NAMALWA (cell line): ENCODE results near the gene STARD10.

Experiments used
- DNase-seq: peaks from one replicate; pipeline ENCODE4 v3.0.0-alpha.2; 2015; ENCODE audit warnings: low spot score

Gene STARD10

DNA sequence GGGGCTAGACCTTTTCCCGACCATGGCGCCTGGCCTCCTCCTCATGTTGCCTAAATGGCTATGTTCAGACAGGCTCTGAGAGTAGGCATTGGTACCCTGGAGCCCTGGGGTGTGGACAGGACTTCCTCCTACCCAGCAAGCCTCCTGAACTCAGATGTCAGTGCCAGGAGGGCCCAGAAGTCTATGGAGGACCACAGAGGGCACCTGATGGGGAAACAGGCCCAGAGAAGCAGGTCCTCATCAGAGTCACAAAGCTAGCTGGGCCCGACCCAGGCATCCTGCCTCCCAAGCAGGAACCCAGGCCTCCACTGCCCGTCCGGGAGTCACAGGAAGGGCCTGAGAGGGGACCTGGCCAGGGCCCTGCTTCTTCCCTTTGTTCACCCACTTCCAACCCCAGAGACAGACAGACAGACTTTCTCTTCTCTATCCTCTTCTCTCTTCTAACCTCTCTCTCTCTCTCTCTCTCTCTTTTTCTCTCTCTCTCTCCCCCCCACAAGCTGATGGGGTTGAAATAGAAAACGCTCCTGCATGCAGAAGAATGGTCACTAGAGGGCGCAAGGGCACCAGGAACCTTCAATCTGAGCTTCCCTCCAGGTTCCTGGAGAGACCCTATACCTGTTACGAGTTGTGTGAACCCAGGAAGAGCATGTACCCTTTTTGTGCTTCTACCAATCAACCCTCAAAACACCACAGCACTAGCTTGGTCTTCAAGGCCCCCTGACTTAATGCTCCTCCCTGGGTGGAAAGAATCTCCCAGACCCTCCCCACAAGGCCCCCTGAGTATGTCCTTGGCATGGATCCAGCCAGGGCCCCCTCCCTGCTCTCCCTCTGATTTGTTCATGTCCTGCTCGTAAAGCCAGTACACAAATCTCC is 68.8 kb downstream of the STARD10 start:
- DNase-seq: peak; percentile 92

DNA sequence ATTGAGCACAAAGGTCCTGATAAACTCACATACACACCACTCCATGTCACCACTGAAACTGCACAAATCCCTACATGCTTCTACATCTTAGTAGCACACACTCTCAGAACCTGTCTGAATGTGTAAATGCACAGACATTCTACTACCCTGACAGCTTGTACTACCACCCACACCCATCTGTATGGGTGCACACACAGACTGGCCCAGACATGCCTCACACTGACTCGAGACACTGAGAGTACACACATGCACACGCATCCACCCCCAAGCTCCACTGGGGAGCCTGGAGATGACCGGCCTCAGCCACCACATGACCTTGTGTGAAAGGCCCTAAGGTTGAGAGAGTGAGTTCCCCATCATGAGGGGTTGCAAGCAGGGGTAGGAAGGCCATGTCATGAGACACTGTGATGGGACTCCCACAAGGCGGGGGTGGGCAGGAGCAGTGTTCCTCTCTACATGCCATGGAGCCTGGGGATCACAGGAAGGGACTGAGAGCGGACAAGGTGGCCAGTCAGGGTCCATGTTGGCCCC is 69.8 kb downstream of the STARD10 start:
- DNase-seq: no peak

DNA sequence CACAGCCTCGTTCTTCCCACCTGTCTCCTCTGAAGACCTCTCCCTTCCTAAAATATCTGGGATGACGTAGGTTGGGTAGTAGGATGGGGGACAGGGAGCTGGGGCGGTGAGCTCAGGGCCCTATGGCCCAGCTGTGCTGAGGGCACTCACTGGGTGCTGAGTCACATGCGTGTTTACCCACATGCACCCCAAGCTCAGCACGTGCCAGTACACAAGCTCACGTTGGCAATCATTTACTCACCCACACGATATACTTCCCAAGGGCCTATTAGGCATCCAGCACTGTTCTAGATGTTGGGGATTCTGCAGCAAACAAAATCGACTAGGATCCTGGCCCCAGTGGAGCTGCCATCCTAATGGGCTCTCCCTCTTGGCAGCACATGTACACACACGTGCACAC is 70.3 kb downstream of the STARD10 start:
- DNase-seq: no peak

DNA sequence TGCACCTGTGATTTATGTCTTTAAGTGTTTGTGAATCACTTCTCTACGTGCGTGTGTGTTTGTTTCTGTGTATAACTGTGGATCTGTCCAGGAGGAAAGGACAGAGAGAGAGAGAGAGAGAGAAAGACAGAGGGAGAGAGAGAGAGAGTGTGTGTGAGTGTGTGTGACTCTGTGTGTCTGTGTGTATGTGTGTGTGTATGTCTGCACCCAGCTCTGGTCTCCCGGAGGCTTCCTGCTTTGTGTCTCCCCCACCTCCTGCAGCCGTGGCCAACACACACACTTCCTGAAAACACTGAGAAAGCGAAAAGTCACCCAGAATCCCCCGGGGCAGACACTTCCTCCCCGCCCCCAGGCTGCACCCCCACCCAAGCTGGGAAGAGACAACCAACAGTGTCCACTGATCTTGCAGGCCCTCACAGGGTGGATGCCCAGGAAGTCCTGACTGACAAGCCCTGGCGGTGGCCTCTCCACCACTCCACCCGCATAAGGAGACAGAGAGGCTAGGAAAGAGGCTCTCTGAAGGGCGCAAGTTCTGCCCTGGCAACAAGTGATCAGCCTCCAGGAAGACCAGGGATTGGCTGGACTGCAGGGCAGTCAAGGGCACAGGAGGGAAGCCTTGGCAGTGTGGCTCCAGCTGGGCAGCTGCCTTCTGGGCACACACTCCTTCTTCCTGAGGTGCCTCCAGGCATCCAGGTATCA is 71.6 kb downstream of the STARD10 start:
- peak; percentile 92 for DNase-seq

DNA sequence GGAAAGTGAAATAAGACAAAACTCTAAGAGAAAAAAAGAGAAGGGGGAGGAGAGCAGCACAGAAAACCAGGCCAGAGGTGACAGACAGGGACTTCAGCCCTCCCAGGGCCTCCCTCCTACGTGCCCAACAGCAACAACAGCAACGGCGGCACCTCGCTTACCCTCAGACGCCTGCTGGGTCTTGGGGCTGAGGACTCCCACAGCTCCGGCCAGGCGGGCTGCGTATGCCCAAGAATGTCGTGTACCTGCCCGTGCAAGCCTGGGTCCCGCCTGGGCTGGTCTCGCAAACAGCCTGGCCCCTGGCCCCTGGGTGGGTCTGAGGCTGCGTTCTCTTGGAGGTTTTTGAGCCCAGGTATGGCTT is 72.2 kb downstream of the STARD10 start:
- DNase-seq: peak; percentile 53

DNA sequence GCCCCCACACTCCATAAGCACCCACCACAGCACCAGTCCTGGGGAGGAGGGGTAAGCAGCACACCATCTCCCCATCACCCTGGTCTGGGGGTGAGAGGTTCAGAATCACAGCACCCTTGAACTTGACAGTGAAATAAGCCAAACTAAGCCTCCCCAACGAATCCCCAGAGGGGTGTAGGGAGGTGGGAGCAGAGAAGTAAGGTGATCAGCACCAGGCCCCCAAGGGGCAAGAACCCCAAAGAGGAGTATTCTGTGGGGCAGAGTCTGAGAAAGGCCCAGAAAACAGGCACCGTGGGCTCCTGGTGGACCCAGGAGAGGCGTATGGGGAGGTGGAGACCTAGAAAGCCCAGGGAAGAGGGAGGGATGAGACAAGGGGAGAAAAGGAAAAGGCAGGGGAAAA is 72.6 kb downstream of the STARD10 start:
- no peak for DNase-seq

GRCh38 chr11:72720784-72721183 is 73.1 kb downstream of the STARD10 start:
- DNase-seq: no peak

GRCh38 chr11:72720047-72720446 is 73.8 kb downstream of the STARD10 start:
- DNase-seq: no peak

DNA sequence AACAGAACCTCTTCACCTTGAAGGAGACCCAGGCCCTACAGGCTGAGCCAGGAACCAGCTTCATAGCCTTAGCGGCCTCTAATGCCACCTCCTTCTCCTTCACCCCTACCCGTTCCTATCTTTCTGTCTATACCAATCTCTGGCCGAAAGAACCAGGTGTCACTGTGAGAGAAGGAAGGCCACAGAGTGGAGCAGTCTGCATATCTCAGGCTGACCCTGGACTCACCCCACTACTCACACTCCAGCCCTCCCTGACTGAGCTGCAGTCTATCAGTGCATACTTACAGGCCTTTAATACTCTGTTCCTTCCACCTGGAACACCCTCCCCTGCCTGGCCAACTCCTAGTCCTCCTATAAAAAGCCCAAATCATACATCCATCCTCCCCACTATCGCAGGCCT is 74.3 kb downstream of the STARD10 start:
- DNase-seq: no peak

- DNase-seq: peak; percentile 34
Measured at GRCh38 chr11:72719144-72719543, 74.7 kb downstream of the STARD10 start.

DNA sequence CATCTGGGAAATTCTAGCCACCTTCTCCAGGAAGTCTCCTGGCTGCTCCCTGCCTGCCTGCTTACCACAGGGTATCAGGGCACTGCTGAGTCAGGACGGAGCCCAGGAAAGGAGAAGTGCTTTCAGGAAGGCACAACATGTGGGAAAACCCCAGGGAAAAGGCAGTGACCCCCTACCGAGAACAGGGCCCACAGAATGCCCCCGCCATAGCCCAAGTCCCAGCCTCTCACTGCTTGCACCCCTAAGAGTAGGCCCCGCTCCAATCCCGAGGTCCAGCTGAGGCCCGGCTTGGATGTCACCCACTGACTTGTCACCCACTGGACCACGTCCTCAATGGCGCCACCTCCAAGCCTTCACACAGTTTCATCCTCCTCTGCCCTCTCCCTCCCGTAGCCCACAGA is 75.7 kb downstream of the STARD10 start:
- DNase-seq: no peak

- DNase-seq: no peak
Measured at GRCh38 chr11:72716788-72717435, 76.9 kb downstream of the STARD10 start.

GRCh38 chr11:72716290-72716689 is 77.6 kb downstream of the STARD10 start:
- DNase-seq: peak; percentile 33

GRCh38 chr11:72712841-72713240 is 81.0 kb downstream of the STARD10 start:
- no peak for DNase-seq

DNA sequence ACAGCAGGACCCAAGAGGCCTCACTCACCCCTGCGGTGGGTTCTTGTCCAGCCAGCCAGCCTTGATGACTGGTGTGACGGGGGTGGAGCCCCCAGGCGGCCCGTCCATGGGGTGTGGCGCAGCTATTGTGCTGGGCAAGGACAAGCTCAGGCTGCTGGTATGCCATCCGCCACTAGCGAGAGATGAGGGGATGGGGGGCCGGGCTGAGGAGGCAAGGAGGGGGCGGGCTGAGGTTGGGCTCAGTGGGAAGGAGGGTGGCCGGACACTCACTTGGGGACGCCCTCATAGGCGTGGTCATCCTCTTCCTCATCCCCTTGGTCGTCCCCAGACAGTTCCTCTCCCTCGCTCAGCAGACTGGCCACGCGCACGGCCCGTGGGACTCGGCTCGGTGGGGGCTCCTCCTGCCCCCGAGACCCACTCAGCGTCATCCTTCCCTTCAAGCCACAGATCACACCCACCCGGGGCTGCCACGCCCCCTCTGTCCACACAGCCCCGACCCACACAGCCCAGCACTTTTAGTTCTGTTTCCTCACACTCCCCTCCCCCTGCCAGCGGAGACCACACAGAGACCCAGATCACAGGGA is 81.6 kb downstream of the STARD10 start:
- no peak for DNase-seq

DNA sequence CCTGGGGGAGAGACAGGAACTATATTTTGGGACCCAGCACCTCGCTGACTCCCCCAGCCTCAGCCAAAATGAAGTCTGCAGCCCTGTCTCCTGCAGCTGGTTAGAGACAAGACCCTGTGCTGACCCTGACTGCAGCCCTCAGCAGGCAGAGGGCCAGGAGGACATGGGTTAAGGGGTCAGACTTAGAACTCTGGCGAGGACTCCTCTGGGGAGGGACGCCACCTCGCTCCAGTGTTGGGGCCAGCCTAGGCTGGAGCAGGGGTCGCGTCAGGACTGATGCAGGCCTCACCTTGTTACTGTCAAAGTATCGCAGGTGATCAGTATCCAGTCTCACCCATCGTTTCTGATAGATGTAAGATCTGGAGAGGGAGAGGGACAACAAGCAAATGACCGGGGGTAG is 82.7 kb downstream of the STARD10 start:
- DNase-seq: no peak

- DNase-seq: no peak
Measured at GRCh38 chr11:72710278-72710677, 83.6 kb downstream of the STARD10 start.

DNA sequence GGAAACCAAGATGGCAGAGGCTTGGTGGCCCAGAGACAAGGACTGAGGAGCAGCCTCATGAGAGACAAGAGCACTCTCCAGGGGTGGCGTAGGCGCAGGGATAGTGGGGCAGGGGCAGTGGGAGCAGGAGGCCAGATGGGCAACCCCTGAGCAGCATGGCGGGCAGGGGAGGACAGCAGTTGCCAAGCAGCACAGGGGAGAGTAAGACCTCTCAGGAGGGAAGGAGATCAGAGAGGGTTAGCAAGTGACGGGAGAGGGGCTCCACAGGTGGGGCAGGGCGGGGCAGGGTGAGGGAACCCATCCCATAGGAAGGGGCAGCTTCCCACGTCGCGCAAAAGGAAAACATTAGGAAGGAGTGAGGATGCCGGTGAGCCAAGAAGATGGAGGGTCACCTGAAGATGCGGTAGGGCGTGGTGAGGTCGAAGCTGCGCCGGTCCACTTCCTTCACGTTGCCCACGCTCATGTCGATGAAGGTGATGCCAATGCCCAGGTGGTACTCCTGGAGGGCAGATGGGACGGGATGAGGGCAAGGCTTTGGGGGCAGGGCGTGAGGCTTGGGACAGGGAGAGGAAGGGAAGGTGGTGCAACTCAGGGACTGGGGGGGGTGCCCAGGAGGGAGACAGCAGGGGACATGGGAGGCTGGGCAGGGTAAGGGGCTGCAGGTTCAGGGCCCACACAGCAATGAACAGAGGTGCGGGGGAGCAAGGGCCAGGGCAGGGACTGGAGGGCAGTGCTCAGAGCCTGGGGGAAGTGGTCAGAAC is 84.2 kb downstream of the STARD10 start:
- DNase-seq: no peak

DNA sequence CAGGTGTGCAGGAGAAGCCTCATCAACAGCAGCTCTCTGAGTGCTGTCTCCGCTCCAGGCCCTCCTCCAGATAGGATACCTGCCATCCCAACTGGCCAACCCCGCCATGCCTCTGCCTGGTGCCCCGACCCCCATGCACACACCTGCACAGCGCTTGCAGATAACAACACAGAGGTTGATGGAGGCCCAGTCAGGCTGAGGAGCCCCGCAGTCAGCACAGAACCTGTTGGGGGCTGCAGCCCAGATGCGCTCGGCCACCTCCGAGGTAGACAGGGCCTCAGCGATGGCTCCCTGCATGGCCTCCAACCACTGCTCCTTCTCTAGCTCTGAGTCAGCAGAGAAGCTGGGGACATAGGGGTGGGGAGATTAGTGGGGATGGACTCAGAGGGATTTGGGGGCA is 86.8 kb downstream of the STARD10 start:
- no peak for DNase-seq

- DNase-seq: no peak
Measured at GRCh38 chr11:72706579-72706978, 87.3 kb downstream of the STARD10 start.
